K562 (cell line): ENCODE measurements around the gene COL4A4.

Experiments
- CEBPB ChIP-seq: fragments of 450-650 bp; IDR thresholded peaks from 2 replicates; pipeline ENCODE4 v1.6.1; 2016; ENCODE audit warnings: missing genetic modification characterization, missing compliant biosample characterization
- CTCF ChIP-seq, 3 experiments: IDR thresholded peaks in 2 of 3; conservative IDR thresholded peaks in 1 of 3; 2 replicates each; pipeline ENCODE4 v1.5.1; 2011 to 2012; ENCODE audit warnings: low read length in 3 of 3, mild to moderate bottlenecking in 3 of 3, control low read depth in 2 of 3, improper control_type of control experiment in 1 of 3, inconsistent platforms in 1 of 3, low read depth in 1 of 3, mixed read lengths in 1 of 3, moderate library complexity in 1 of 3; ENCODE audit not compliant: insufficient read depth in 2 of 3
- GTF3C2 ChIP-seq: IDR thresholded peaks from 3 replicates; pipeline ENCODE4 v1.6.1; 2011; ENCODE audit warnings: borderline replicate concordance, mild to moderate bottlenecking, moderate library complexity; ENCODE audit not compliant: insufficient read length; ENCODE audit errors: extremely low read depth
- HNRNPL ChIP-seq: fragments of 200-400 bp; formaldehyde crosslinking; IDR thresholded peaks from 2 replicates; pipeline ENCODE4 v1.6.1; 2017; ENCODE audit warnings: low read depth, mild to moderate bottlenecking, low read length
- POLR2A ChIP-seq: fragments of 450-650 bp; conservative IDR thresholded peaks from 2 replicates; pipeline ENCODE4 v1.6.1; 2016
- POLR2AphosphoS5 ChIP-seq: IDR thresholded peaks from 2 replicates; pipeline ENCODE4 v1.6.1; 2011; ENCODE audit warnings: mild to moderate bottlenecking, low read depth, low read length, moderate library complexity; ENCODE audit not compliant: control insufficient read depth, insufficient read depth
- SAP30 ChIP-seq: fragments of 200-600 bp; sonication (generic); IDR thresholded peaks from 2 replicates; pipeline ENCODE4 v1.6.1; 2012; ENCODE audit warnings: borderline replicate concordance, low read depth, mild to moderate bottlenecking, moderate library complexity, low read length, control low read depth, inconsistent platforms; ENCODE audit not compliant: insufficient read depth, poor library complexity, severe bottlenecking
- TAF1 ChIP-seq: IDR thresholded peaks from 2 replicates; pipeline ENCODE4 v1.6.1; 2011; ENCODE audit warnings: mild to moderate bottlenecking, low read length, moderate library complexity; ENCODE audit not compliant: insufficient read depth, control insufficient read depth, severe bottlenecking; ENCODE audit errors: extremely low read depth
- ZKSCAN1 ChIP-seq: fragments of 150-350 bp; IDR thresholded peaks from 2 replicates; pipeline ENCODE4 v1.6.1; 2016; ENCODE audit warnings: low read depth, low read length

- TF ChIP-seq TAF1 (no peak), CTCF (IDR thresholded peaks at IDR 0.05 in 2 of 3, conservative IDR thresholded peaks at IDR 0.05 in 1 of 3; ENCODE audit: insufficient read depth in 2 of 3, low read depth in 1 of 3, low read length in 3 of 3) (no peak), ZKSCAN1 (no peak), POLR2AphosphoS5 (no peak), SAP30 (no peak), POLR2A (no peak), CEBPB (tag) (no peak), GTF3C2 (no peak), HNRNPL (no peak)
Measured at GRCh38 chr2:227016894-227017293, 147.1 kb downstream of the COL4A4 start.
